HepG2 (cell line): Measurements from ENCODE around the gene DPP7. TPM values are rescaled to one million over a fixed set of nuclear protein-coding genes. Genes with fewer than 3 reads are reported as not detected.
A peak's percentile ranks its signal among the peaks of the same experiment; 100 is the strongest.

Source experiments
- CBX2 ChIP-seq, 2 experiments: fragments of 200-600 bp in 1 of 2; sonication (generic); formaldehyde crosslinking in 1 of 2; IDR thresholded peaks; 2 replicates each; pipeline versions ENCODE4 v1.7.0 to v1.8.1; 2018 to 2022; ENCODE audit warnings: low read depth in 2 of 2, low read length in 1 of 2, mild to moderate bottlenecking in 1 of 2, missing genetic modification reagents in 1 of 2
- CENPT ChIP-seq: sonication (generic); formaldehyde crosslinking; IDR thresholded peaks from 2 replicates; pipeline ENCODE4 v1.8.0; 2022; ENCODE audit warnings: low read depth, mild to moderate bottlenecking, moderate library complexity, missing genetic modification reagents
- DMAP1 ChIP-seq: IDR thresholded peaks from 2 replicates; pipeline ENCODE4 v1.6.1; 2016
- DNMT1 ChIP-seq: sonication (generic); formaldehyde crosslinking; IDR thresholded peaks from 2 replicates; pipeline ENCODE4 v1.5.1; 2020; ENCODE audit warnings: mild to moderate bottlenecking, missing genetic modification reagents
- DPF2 ChIP-seq: sonication (generic); formaldehyde crosslinking; IDR thresholded peaks from 2 replicates; pipeline ENCODE4 v1.4.0; 2020; ENCODE audit warnings: mild to moderate bottlenecking, low read depth, missing genetic modification reagents, borderline replicate concordance
- ELF3 ChIP-seq: IDR thresholded peaks from 2 replicates; pipeline ENCODE4 v1.6.1; 2016; ENCODE audit warnings: missing genetic modification reagents, missing compliant biosample characterization
- GLI4 ChIP-seq: sonication (generic); formaldehyde crosslinking; IDR thresholded peaks from 2 replicates; pipeline ENCODE4 v1.5.1; 2020; ENCODE audit warnings: missing genetic modification reagents, mild to moderate bottlenecking, moderate library complexity, borderline replicate concordance
- HNF1A ChIP-seq, 2 experiments: sonication (generic) in 1 of 2; formaldehyde crosslinking in 1 of 2; IDR thresholded peaks; 2 replicates each; pipeline versions ENCODE4 v1.4.0 to v1.6.1; 2016 to 2020; ENCODE audit warnings: borderline replicate concordance in 1 of 2, low read depth in 1 of 2, mild to moderate bottlenecking in 1 of 2, missing genetic modification reagents in 1 of 2
- LRRFIP1 ChIP-seq: sonication (generic); formaldehyde crosslinking; conservative IDR thresholded peaks from 2 replicates; pipeline ENCODE4 v1.4.0; 2020; ENCODE audit warnings: missing genetic modification reagents
- MAFF ChIP-seq: IDR thresholded peaks from 2 replicates; pipeline ENCODE4 v1.6.1; 2011; ENCODE audit warnings: low read depth, low read length, improper control_type of control experiment
- MYPOP ChIP-seq: sonication (generic); formaldehyde crosslinking; IDR thresholded peaks from 2 replicates; pipeline ENCODE4 v1.8.1; 2023; ENCODE audit warnings: mild to moderate bottlenecking, moderate library complexity, missing genetic modification reagents
- RBM22 ChIP-seq: fragments of 200-400 bp; formaldehyde crosslinking; optimal IDR thresholded peaks from 2 replicates; pipeline ENCODE3; 2017; ENCODE audit warnings: mild to moderate bottlenecking, low read length, moderate library complexity
- SATB2 ChIP-seq: sonication (generic); formaldehyde crosslinking; IDR thresholded peaks from 2 replicates; pipeline ENCODE4 v1.5.0; 2020; ENCODE audit warnings: missing genetic modification reagents
- SOX6 ChIP-seq, 2 experiments: fragments of 450-650 bp in 1 of 2; sonication (generic) in 1 of 2; formaldehyde crosslinking in 1 of 2; IDR thresholded peaks; 2 replicates each; pipeline versions ENCODE4 v1.4.0 to v1.6.1; 2017 to 2020; ENCODE audit warnings: antibody characterized with exemption in 1 of 2, mild to moderate bottlenecking in 1 of 2, missing genetic modification reagents in 1 of 2
- ZHX1 ChIP-seq: sonication (generic); formaldehyde crosslinking; IDR thresholded peaks from 2 replicates; pipeline ENCODE4 v1.8.1; 2022; ENCODE audit warnings: low read depth, mild to moderate bottlenecking, missing genetic modification reagents
- ZNF30 ChIP-seq: sonication (generic); formaldehyde crosslinking; IDR thresholded peaks from 2 replicates; pipeline ENCODE4 v1.5.0; 2020; ENCODE audit warnings: mild to moderate bottlenecking, missing genetic modification reagents
- ZNF44 ChIP-seq: sonication (generic); formaldehyde crosslinking; IDR thresholded peaks from 2 replicates; pipeline ENCODE4 v1.5.1; 2020; ENCODE audit warnings: mild to moderate bottlenecking, missing genetic modification reagents
- ZNF546 ChIP-seq: sonication (generic); formaldehyde crosslinking; conservative IDR thresholded peaks from 2 replicates; pipeline ENCODE4 v1.8.1; 2023; ENCODE audit warnings: mild to moderate bottlenecking, missing genetic modification reagents
- ZNF572 ChIP-seq: sonication (generic); formaldehyde crosslinking; IDR thresholded peaks from 2 replicates; pipeline ENCODE4 v1.5.1; 2020; ENCODE audit warnings: mild to moderate bottlenecking, missing genetic modification reagents
- ZNF878 ChIP-seq: sonication (generic); formaldehyde crosslinking; IDR thresholded peaks from 2 replicates; pipeline ENCODE4 v1.8.1; 2023; ENCODE audit warnings: mild to moderate bottlenecking, missing genetic modification reagents, moderate library complexity
- polyA plus RNA-seq, 8 experiments: library from polyadenylated mRNA; depleted of rRNA in 3 of 8; stranded (reverse) in 7 of 8; unstranded in 1 of 8; fragments of >200 nt; fragmentation: Illumina TruSeq in 4 of 8; extraction: Trizol in 4 of 8; gene quantifications; 2 replicates each; pipeline versions ENCODE4 v1.2.1 to v1.2.3, GENCODE V29; 2011 to 2016; ENCODE audit warnings: low read depth in 4 of 8, missing spikeins in 1 of 8, mixed read lengths in 1 of 8; ENCODE audit not compliant: insufficient read depth in 1 of 8
- total RNA-seq, 5 experiments: library from RNA; depleted of rRNA; stranded (reverse); fragments of >200 nt; fragmentation: Illumina TruSeq; extraction: Trizol; gene quantifications; 2 replicates each; pipeline ENCODE4 v1.2.3, GENCODE V29; 2016; ENCODE audit warnings: low read depth in 1 of 5

The DPP7 gene
- total and polyA plus RNA-seq, 2 of the 13 experiments (the other 11 are each of a cell fraction or from before 2014, with no cell fraction given): 1.2 to 4.5 TPM

- TF ChIP-seq ZNF878 (no peak), RBM22 (no peak), DMAP1 (CRISPR knock-in tag) (no peak), SOX6 (IDR thresholded peaks at IDR 0.05) (no peak), SOX6 (CRISPR knock-in tag; IDR thresholded peaks at IDR 0.05) (no peak), MYPOP (CRISPR knock-in tag) (peak; percentile 61; the same call in 1 of the 2 replicates), ZNF30 (no peak), ZNF572 (CRISPR knock-in tag) (no peak), LRRFIP1 (no peak), CBX2 (IDR thresholded peaks at IDR 0.05; ENCODE audit: low read depth, low read length) (no peak), CBX2 (CRISPR knock-in tag; IDR thresholded peaks at IDR 0.05; ENCODE audit: low read depth) (no peak), ZNF44 (CRISPR knock-in tag) (no peak), DPF2 (no peak), ZHX1 (CRISPR knock-in tag) (no peak), HNF1A (IDR thresholded peaks at IDR 0.05; ENCODE audit: low read depth) (no peak), HNF1A (CRISPR knock-in tag; IDR thresholded peaks at IDR 0.05; ENCODE audit: borderline replicate concordance) (no peak), GLI4 (CRISPR knock-in tag) (peak; percentile 80; the same call in 1 of the 2 replicates), ZNF546 (CRISPR knock-in tag) (no peak), DNMT1 (CRISPR knock-in tag) (no peak), ELF3 (CRISPR knock-in tag) (no peak), SATB2 (CRISPR knock-in tag) (no peak), MAFF (no peak), CENPT (CRISPR knock-in tag) (no peak)
Observed at GRCh38 chr9:137070906-137071275, 43.6 kb downstream of the DPP7 start (continued).
